BLaER1 (cell line): ENCODE results near the gene SEMA4F.

ENCODE experiments used
- H3K27ac ChIP-seq: shearing (Covaris generic); formaldehyde crosslinking; 2 replicates; pipeline ENCODE4 v1.8.1; 2022
- H3K27me3 ChIP-seq: shearing (Covaris generic); formaldehyde crosslinking; 2 replicates; pipeline ENCODE4 v1.8.1; 2022
- H3K36me3 ChIP-seq: shearing (Covaris generic); formaldehyde crosslinking; 2 replicates; pipeline ENCODE4 v1.8.1; 2022
- H3K4me1 ChIP-seq: shearing (Covaris generic); formaldehyde crosslinking; 2 replicates; pipeline ENCODE4 v1.8.1; 2022
- H3K4me2 ChIP-seq: shearing (Covaris generic); formaldehyde crosslinking; 2 replicates; pipeline ENCODE4 v1.8.1; 2022
- H3K4me3 ChIP-seq: shearing (Covaris generic); formaldehyde crosslinking; 2 replicates; pipeline ENCODE4 v1.8.1; 2022
- H3K9ac ChIP-seq: shearing (Covaris generic); formaldehyde crosslinking; 2 replicates; pipeline ENCODE4 v1.8.1; 2022
- H3K9me3 ChIP-seq: shearing (Covaris generic); formaldehyde crosslinking; 2 replicates; pipeline ENCODE4 v1.8.1; 2022
- H4K20me1 ChIP-seq: shearing (Covaris generic); formaldehyde crosslinking; 2 replicates; pipeline ENCODE4 v1.8.1; 2022
- Cebpa-rat ChIP-seq: shearing (Covaris generic); IDR thresholded peaks from 2 replicates; pipeline ENCODE4 v1.8.1; 2022

The SEMA4F gene

GRCh38 chr2:74688881-74689280 is 34.8 kb downstream of the SEMA4F start:
- H3K27ac ChIP-seq = no peak overlapping the region
- H3K4me2 ChIP-seq = no peak overlapping the region
- no peak overlapping the region for H3K4me3 ChIP-seq
- H4K20me1 ChIP-seq = no peaks in the 10 kb centered on the region
- no peak for TF ChIP-seq Cebpa-rat
- no peaks in the 10 kb centered on the region for H3K9me3 ChIP-seq
- no peaks in the 10 kb centered on the region for H3K36me3 ChIP-seq
- H3K4me1 ChIP-seq = peaks cover 14% of the 10 kb centered on the region; the same call in 1 of the 2 replicates
- H3K9ac ChIP-seq = no peak overlapping the region
- H3K27me3 ChIP-seq = no peaks in the 10 kb centered on the region

GRCh38 chr2:74689671-74690070 is 35.6 kb downstream of the SEMA4F start:
- H3K27ac ChIP-seq = no peak overlapping the region
- no peak overlapping the region for H3K9ac ChIP-seq
- no peak for TF ChIP-seq Cebpa-rat
- H3K4me2 ChIP-seq = no peak overlapping the region
- no peaks in the 10 kb centered on the region for H3K27me3 ChIP-seq
- no peaks in the 10 kb centered on the region for H3K36me3 ChIP-seq
- no peaks in the 10 kb centered on the region for H3K9me3 ChIP-seq
- H4K20me1 ChIP-seq = no peaks in the 10 kb centered on the region
- H3K4me3 ChIP-seq = no peak overlapping the region
- H3K4me1 ChIP-seq = peaks cover 8% of the 10 kb centered on the region; the same call in 1 of the 2 replicates

GRCh38 chr2:74690571-74690970 is 36.5 kb downstream of the SEMA4F start:
- H4K20me1 ChIP-seq = no peaks in the 10 kb centered on the region
- no peaks in the 10 kb centered on the region for H3K9me3 ChIP-seq
- H3K27ac ChIP-seq = no peak overlapping the region
- 0 out of 2 replicates have a peak, but pooled peaks cover 7% of the 10 kb centered on the region for H3K4me1 ChIP-seq
- no peaks in the 10 kb centered on the region for H3K27me3 ChIP-seq
- TF ChIP-seq Cebpa-rat = no peak
- no peak overlapping the region for H3K4me3 ChIP-seq
- H3K9ac ChIP-seq = no peak overlapping the region
- no peak overlapping the region for H3K4me2 ChIP-seq
- H3K36me3 ChIP-seq = no peaks in the 10 kb centered on the region

GRCh38 chr2:74691929-74692328 is 37.9 kb downstream of the SEMA4F start:
- Histone ChIP-seq H3K4me1 (0 out of 2 replicates have a peak, but pooled peaks cover 7% of the 10 kb centered on the region), H3K4me2 (no peak overlapping the region), H3K9me3 (no peaks in the 10 kb centered on the region), H3K27ac (no peak overlapping the region), H3K4me3 (no peak overlapping the region), H4K20me1 (no peaks in the 10 kb centered on the region), H3K27me3 (no peaks in the 10 kb centered on the region), H3K9ac (no peak overlapping the region), H3K36me3 (no peaks in the 10 kb centered on the region)
- no peak for TF ChIP-seq Cebpa-rat

- H3K4me2 ChIP-seq = no peak overlapping the region
- TF ChIP-seq Cebpa-rat = no peak
These were observed 39.2 kb downstream of the SEMA4F start for GRCh38 chr2:74693213-74693612.

GRCh38 chr2:74693668-74694067 is 39.6 kb downstream of the SEMA4F start:
- no peaks in the 10 kb centered on the region for H3K36me3 ChIP-seq
- no peak for TF ChIP-seq Cebpa-rat
- H3K4me3 ChIP-seq = no peak overlapping the region
- H3K9me3 ChIP-seq = no peaks in the 10 kb centered on the region
- H4K20me1 ChIP-seq = no peaks in the 10 kb centered on the region
- H3K4me2 ChIP-seq = no peak overlapping the region
- no peaks in the 10 kb centered on the region for H3K27me3 ChIP-seq
- H3K4me1 ChIP-seq = 0 out of 2 replicates have a peak, but pooled peaks cover 7% of the 10 kb centered on the region
- H3K9ac ChIP-seq = no peak overlapping the region
- H3K27ac ChIP-seq = no peak overlapping the region

More at GRCh38 chr2:74693213-74693612, 39.2 kb downstream of the SEMA4F start:
- no peaks in the 10 kb centered on the region for H3K9me3 ChIP-seq
- H3K4me3 ChIP-seq = no peak overlapping the region
- H3K27me3 ChIP-seq = no peaks in the 10 kb centered on the region
- H3K27ac ChIP-seq = no peak overlapping the region
- no peaks in the 10 kb centered on the region for H4K20me1 ChIP-seq
- 0 out of 2 replicates have a peak, but pooled peaks cover 7% of the 10 kb centered on the region for H3K4me1 ChIP-seq
- H3K9ac ChIP-seq = no peak overlapping the region
- no peaks in the 10 kb centered on the region for H3K36me3 ChIP-seq

GRCh38 chr2:74694281-74694680 is 40.2 kb downstream of the SEMA4F start:
- H4K20me1 ChIP-seq = no peaks in the 10 kb centered on the region
- no peaks in the 10 kb centered on the region for H3K9me3 ChIP-seq
- no peak overlapping the region for H3K4me3 ChIP-seq
- no peak overlapping the region for H3K9ac ChIP-seq
- no peak overlapping the region for H3K4me2 ChIP-seq
- H3K27ac ChIP-seq = no peak overlapping the region
- H3K36me3 ChIP-seq = no peaks in the 10 kb centered on the region
- TF ChIP-seq Cebpa-rat = no peak
- 0 out of 2 replicates have a peak, but pooled peaks cover 7% of the 10 kb centered on the region for H3K4me1 ChIP-seq
- H3K27me3 ChIP-seq = no peaks in the 10 kb centered on the region

- H3K9ac ChIP-seq = no peak overlapping the region
- TF ChIP-seq Cebpa-rat = no peak
- no peaks in the 10 kb centered on the region for H3K27me3 ChIP-seq
These were observed 41.6 kb downstream of the SEMA4F start for GRCh38 chr2:74695663-74696062.

GRCh38 chr2:74696829-74697228 is 42.8 kb downstream of the SEMA4F start:
- no peak overlapping the region for H3K9ac ChIP-seq
- no peak overlapping the region for H3K4me3 ChIP-seq
- H3K9me3 ChIP-seq = no peaks in the 10 kb centered on the region
- no peaks in the 10 kb centered on the region for H3K27me3 ChIP-seq
- H4K20me1 ChIP-seq = no peaks in the 10 kb centered on the region
- TF ChIP-seq Cebpa-rat = no peak
- H3K27ac ChIP-seq = no peak overlapping the region
- no peak overlapping the region for H3K4me2 ChIP-seq
- peaks cover 13% of the 10 kb centered on the region; the same call in 1 of the 2 replicates for H3K4me1 ChIP-seq
- H3K36me3 ChIP-seq = no peaks in the 10 kb centered on the region

More at GRCh38 chr2:74695663-74696062, 41.6 kb downstream of the SEMA4F start:
- Histone ChIP-seq H3K9me3 (no peaks in the 10 kb centered on the region), H4K20me1 (no peaks in the 10 kb centered on the region), H3K4me1 (peaks cover 10% of the 10 kb centered on the region; the same call in 1 of the 2 replicates), H3K4me2 (no peak overlapping the region), H3K4me3 (no peak overlapping the region), H3K36me3 (no peaks in the 10 kb centered on the region), H3K27ac (no peak overlapping the region)

GRCh38 chr2:74700643-74701372 is 46.8 kb downstream of the SEMA4F start:
- no peaks in the 10 kb centered on the region for H3K27me3 ChIP-seq
- no peaks in the 10 kb centered on the region for H4K20me1 ChIP-seq
- no peak overlapping the region for H3K27ac ChIP-seq
- H3K4me3 ChIP-seq = no peak overlapping the region
- no peak overlapping the region for H3K9ac ChIP-seq
- H3K9me3 ChIP-seq = no peaks in the 10 kb centered on the region
- H3K36me3 ChIP-seq = no peaks in the 10 kb centered on the region
- TF ChIP-seq Cebpa-rat = no peak
- H3K4me2 ChIP-seq = no peak overlapping the region
- H3K4me1 ChIP-seq = peaks cover 7% of the 10 kb centered on the region; the same call in 1 of the 2 replicates
